Measurements from ENCODE around the gene CASP2.
"Not testable (repeated sequence)": the region's sequence is repeated elsewhere in the genome, so short reads cannot be mapped to it uniquely, and the experiment has no call there.

Gene CASP2

GRCh38 chr7:143287935-143288826, at the start of gene CASP2:
Gene CASP2 (plus strand): TSS chr7:143288351. CDS start chr7:143288456, 105 bp downstream.
- peak; percentile 94 for DNase-seq

GRCh38 chr7:143239813-143240212, 48.3 kb upstream of the CASP2 start:
- DNase-seq = no peak

GRCh38 chr7:143240291-143241168, 47.6 kb upstream of the CASP2 start:
- peak; percentile 69 for DNase-seq

- DNase-seq = no peak
Measured at GRCh38 chr7:143242306-143242705, 45.8 kb upstream of the CASP2 start.

GRCh38 chr7:143243111-143243510, 45.0 kb upstream of the CASP2 start:
- no peak for DNase-seq

GRCh38 chr7:143243614-143244013, 44.5 kb upstream of the CASP2 start:
- no peak for DNase-seq

GRCh38 chr7:143244321-143244720, 43.8 kb upstream of the CASP2 start:
- DNase-seq = no peak

- DNase-seq = no peak
Measured at GRCh38 chr7:143245123-143245522, 43.0 kb upstream of the CASP2 start.

- no peak for DNase-seq
Measured at GRCh38 chr7:143247372-143247771, 40.8 kb upstream of the CASP2 start.

- no peak for DNase-seq
Measured at GRCh38 chr7:143248761-143249354, 39.3 kb upstream of the CASP2 start.

GRCh38 chr7:143250199-143250598, 38.0 kb upstream of the CASP2 start:
- no peak for DNase-seq

- DNase-seq = no peak
Measured at GRCh38 chr7:143250822-143251221, 37.3 kb upstream of the CASP2 start.

- no peak for DNase-seq
Measured at GRCh38 chr7:143252006-143252405, 36.1 kb upstream of the CASP2 start.

- no peak for DNase-seq
Measured at GRCh38 chr7:143255564-143255963, 32.6 kb upstream of the CASP2 start.

- DNase-seq = no peak
Measured at GRCh38 chr7:143256325-143256724, 31.8 kb upstream of the CASP2 start.

GRCh38 chr7:143256932-143257331, 31.2 kb upstream of the CASP2 start:
- DNase-seq = no peak

- DNase-seq = no peak
Measured at GRCh38 chr7:143257501-143257900, 30.6 kb upstream of the CASP2 start.

- no peak for DNase-seq
Measured at GRCh38 chr7:143258831-143259230, 29.3 kb upstream of the CASP2 start.

GRCh38 chr7:143259765-143260164, 28.4 kb upstream of the CASP2 start:
- DNase-seq = no peak

GRCh38 chr7:143261901-143262300, 26.2 kb upstream of the CASP2 start:
- DNase-seq = no peak

GRCh38 chr7:143263266-143264195, 24.6 kb upstream of the CASP2 start, which contains the start of gene GSTK1:
Gene GSTK1 (plus strand): TSS chr7:143263441. CDS start chr7:143263514, 73 bp downstream.
- DNase-seq = peak; percentile 65

GRCh38 chr7:143264196-143264568, 24.0 kb upstream of the CASP2 start:
- not testable (repeated sequence) for DNase-seq

Measured in NCI-H526 treated with DMSO at 0.1 percent for 48 hours (cell line).